ENCODE results near the gene PARP16. TPM values are rescaled to one million over a fixed set of nuclear protein-coding genes. Genes with fewer than 3 reads are reported as not detected.
A peak's percentile ranks its signal among the peaks of the same experiment; 100 is the strongest.

The PARP16 gene
- total and polyA plus RNA-seq, 2 experiments from 2014 or later: 9.3 to 19.7 TPM

- Histone ChIP-seq H3K9me3 (ENCODE audit: low read depth) (no peaks in the 10 kb centered on the region), H4K20me1 (ENCODE audit: insufficient read depth, poor library complexity, severe bottlenecking) (no peaks in the 10 kb centered on the region), H3K9me2 (replicated peaks; ENCODE audit: insufficient read depth) (no peaks in the 10 kb centered on the region), H3K4me2 (no peak overlapping the region), H3K27ac (no peak overlapping the region), H3K79me2 (no peaks in the 10 kb centered on the region), H3K4me1 (ENCODE audit: insufficient read depth) (peaks cover 6% of the 10 kb centered on the region), H3K36me3 (replicated peaks; ENCODE audit: insufficient read depth, low read depth) (no peaks in the 10 kb centered on the region), H2AFZ (no peak overlapping the region), H3K27me3 (no peaks in the 10 kb centered on the region), H3K4me3 (no peak overlapping the region)
- 89% methylated on average over 14 of the region's 24 CpGs for WGBS (ENCODE audit: low lambda C conversion rate, missing lambda C conversion rate)
- DNase-seq (ENCODE audit: low spot score): no peak
- no peak for TF ChIP-seq EZH2 (IDR thresholded peaks at IDR 0.05; ENCODE audit: borderline replicate concordance)
These were observed 15.4 kb upstream of the PARP16 start for GRCh38 chr15:65302061-65302460.

GRCh38 chr15:65300924-65301441 is 14.3 kb upstream of the PARP16 start:
- peak overlapping the region; percentile 58 for H2AFZ ChIP-seq
- H3K4me2 ChIP-seq: peak overlapping the region; percentile 87
- H3K27ac ChIP-seq: no peak overlapping the region
- no peaks in the 10 kb centered on the region for H3K9me2 ChIP-seq (replicated peaks; ENCODE audit: insufficient read depth)
- no peaks in the 10 kb centered on the region for H3K79me2 ChIP-seq
- H4K20me1 ChIP-seq (ENCODE audit: insufficient read depth, poor library complexity, severe bottlenecking): no peaks in the 10 kb centered on the region
- no peaks in the 10 kb centered on the region for H3K36me3 ChIP-seq (replicated peaks; ENCODE audit: insufficient read depth, low read depth)
- DNase-seq (ENCODE audit: low spot score): peak; percentile 64
- peaks cover 6% of the 10 kb centered on the region for H3K4me1 ChIP-seq (ENCODE audit: insufficient read depth)
- no peaks in the 10 kb centered on the region for H3K9me3 ChIP-seq (ENCODE audit: low read depth)
- no peaks in the 10 kb centered on the region for H3K27me3 ChIP-seq
- H3K4me3 ChIP-seq: no peak overlapping the region
- 34% methylated on average over 35 of the region's 36 CpGs for WGBS (ENCODE audit: low lambda C conversion rate, missing lambda C conversion rate)
- no peak for TF ChIP-seq EZH2phosphoT487 (IDR thresholded peaks at IDR 0.05; ENCODE audit: low read depth, severe bottlenecking, unreplicated experiment)
- no peak for TF ChIP-seq CTCF (IDR thresholded peaks at IDR 0.05; ENCODE audit: poor library complexity)
- no peak for TF ChIP-seq EZH2 (IDR thresholded peaks at IDR 0.05; ENCODE audit: borderline replicate concordance)

GRCh38 chr15:65298731-65299130 is 12.0 kb upstream of the PARP16 start:
- Histone ChIP-seq H3K4me1 (ENCODE audit: insufficient read depth) (peaks cover 6% of the 10 kb centered on the region), H3K4me3 (no peak overlapping the region), H3K4me2 (no peak overlapping the region), H2AFZ (no peak overlapping the region), H3K9me2 (replicated peaks; ENCODE audit: insufficient read depth) (no peaks in the 10 kb centered on the region), H3K79me2 (no peaks in the 10 kb centered on the region), H3K27me3 (no peaks in the 10 kb centered on the region), H3K36me3 (replicated peaks; ENCODE audit: insufficient read depth, low read depth) (no peaks in the 10 kb centered on the region), H4K20me1 (ENCODE audit: insufficient read depth, poor library complexity, severe bottlenecking) (no peaks in the 10 kb centered on the region), H3K9me3 (ENCODE audit: low read depth) (no peaks in the 10 kb centered on the region), H3K27ac (no peak overlapping the region)
- TF ChIP-seq CTCF (IDR thresholded peaks at IDR 0.05; ENCODE audit: poor library complexity) (no peak), EZH2 (IDR thresholded peaks at IDR 0.05; ENCODE audit: borderline replicate concordance) (no peak), EZH2phosphoT487 (IDR thresholded peaks at IDR 0.05; ENCODE audit: low read depth, severe bottlenecking, unreplicated experiment) (no peak)
- no peak for DNase-seq (ENCODE audit: low spot score)
- 93% methylated on average over 11 of the region's 11 CpGs for WGBS (ENCODE audit: low lambda C conversion rate, missing lambda C conversion rate)

GRCh38 chr15:65292938-65293518 is 6.3 kb upstream of the PARP16 start:
- no peak for TF ChIP-seq EZH2 (IDR thresholded peaks at IDR 0.05; ENCODE audit: borderline replicate concordance)
- no peak for TF ChIP-seq CTCF (IDR thresholded peaks at IDR 0.05; ENCODE audit: poor library complexity)
- no peak for TF ChIP-seq EZH2phosphoT487 (IDR thresholded peaks at IDR 0.05; ENCODE audit: low read depth, severe bottlenecking, unreplicated experiment)
- no peaks in the 10 kb centered on the region for H3K9me2 ChIP-seq (replicated peaks; ENCODE audit: insufficient read depth)
- no peaks in the 10 kb centered on the region for H3K4me1 ChIP-seq (ENCODE audit: insufficient read depth)
- no peaks in the 10 kb centered on the region for H3K36me3 ChIP-seq (replicated peaks; ENCODE audit: insufficient read depth, low read depth)
- H2AFZ ChIP-seq: no peak overlapping the region
- no peaks in the 10 kb centered on the region for H4K20me1 ChIP-seq (ENCODE audit: insufficient read depth, poor library complexity, severe bottlenecking)
- H3K27me3 ChIP-seq: no peaks in the 10 kb centered on the region
- no peaks in the 10 kb centered on the region for H3K9me3 ChIP-seq (ENCODE audit: low read depth)
- no peak overlapping the region for H3K4me3 ChIP-seq
- no peak overlapping the region for H3K27ac ChIP-seq
- no peak for DNase-seq (ENCODE audit: low spot score)
- no peaks in the 10 kb centered on the region for H3K79me2 ChIP-seq
- 52% methylated on average over 1 of the region's 1 CpG for WGBS (ENCODE audit: low lambda C conversion rate, missing lambda C conversion rate)
- H3K4me2 ChIP-seq: no peak overlapping the region
